ENCODE results near the gene OOSP4B.
"Not testable (repeated sequence)": the region's sequence is repeated elsewhere in the genome, so short reads cannot be mapped to it uniquely, and the experiment has no call there.

Gene OOSP4B

GRCh38 chr11:60064111-60064510 lies 47.1 kb downstream of the OOSP4B start:
- no peak for DNase-seq

DNA sequence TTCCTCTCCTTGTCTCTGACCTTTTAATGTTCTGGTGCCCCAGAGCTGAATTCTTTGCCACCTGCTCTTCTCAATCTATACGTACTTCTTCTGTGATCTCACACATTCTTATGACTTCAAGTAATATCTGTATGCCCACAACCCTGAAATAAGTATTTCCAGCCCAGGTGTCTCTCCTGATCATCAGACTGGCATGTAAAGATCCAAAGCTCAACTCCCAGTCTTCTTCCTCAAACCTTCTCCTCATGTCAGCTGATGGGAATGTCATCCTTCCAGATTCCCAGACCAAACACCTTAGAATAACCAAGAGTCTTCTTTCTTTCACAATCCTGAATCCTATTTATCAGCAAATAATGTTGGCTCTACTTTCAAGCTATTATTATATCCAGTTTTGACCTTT lies 48.8 kb downstream of the OOSP4B start:
- DNase-seq = no peak

- DNase-seq = no peak
Observed at GRCh38 chr11:60069450-60069849, 52.5 kb downstream of the OOSP4B start.

- not testable (repeated sequence) for DNase-seq
Observed at GRCh38 chr11:60071644-60072043, 54.7 kb downstream of the OOSP4B start.

DNA sequence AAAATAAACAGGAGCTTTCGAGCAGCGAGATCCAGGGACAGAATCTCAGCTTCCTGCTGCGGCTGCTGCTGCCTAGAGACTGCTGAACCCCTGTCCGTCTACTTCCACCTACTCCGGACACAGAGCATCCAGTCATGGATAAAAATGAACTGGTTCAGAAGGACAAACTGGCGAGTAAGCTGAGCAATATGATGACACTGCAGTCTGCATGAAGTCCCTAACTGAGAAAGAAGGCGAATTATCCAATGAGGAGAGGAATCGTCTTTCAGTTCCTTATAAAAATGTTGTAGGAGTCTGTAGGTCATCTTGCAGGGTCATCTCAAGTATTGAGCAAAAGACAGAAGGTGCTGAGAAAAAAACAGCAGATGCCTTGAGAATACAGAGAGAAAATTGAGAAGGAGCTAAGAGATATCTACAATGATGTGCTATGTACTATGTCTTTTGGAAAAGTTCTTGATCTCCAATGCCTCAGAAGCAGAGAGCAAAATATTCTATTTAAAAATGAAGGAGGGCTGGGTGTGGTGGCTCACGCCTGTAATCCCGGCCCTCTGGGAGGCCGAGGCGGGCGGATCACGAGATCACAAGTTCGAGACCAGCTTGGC lies 60.3 kb downstream of the OOSP4B start:
- DNase-seq = no peak

GRCh38 chr11:60077981-60078380 lies 61.0 kb downstream of the OOSP4B start:
- DNase-seq = no peak

- no peak for DNase-seq
Observed at GRCh38 chr11:60078745-60079144, 61.8 kb downstream of the OOSP4B start.

DNA sequence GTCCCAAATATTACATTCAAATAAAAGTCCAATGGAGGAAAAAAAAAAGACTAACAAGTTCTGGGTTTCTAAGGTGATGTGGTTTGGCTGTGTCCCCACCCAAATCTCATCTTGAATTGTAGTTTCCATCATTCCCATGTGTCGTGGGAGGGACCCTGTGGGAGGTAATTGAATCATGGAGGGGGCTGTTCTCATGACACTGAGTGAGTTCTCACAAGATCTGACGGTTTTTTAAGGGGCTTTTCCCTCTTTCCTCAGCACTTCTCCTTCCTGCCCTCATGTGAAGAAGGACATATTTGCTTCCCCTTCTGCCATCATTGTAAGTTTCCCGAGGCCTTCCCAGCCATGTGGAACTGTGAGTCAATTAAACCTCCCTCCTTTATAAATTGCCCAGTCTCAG lies 63.6 kb downstream of the OOSP4B start:
- no peak for DNase-seq
